Measurements from ENCODE around the gene HPSE. TPM values are rescaled to one million over a fixed set of nuclear protein-coding genes. Genes with fewer than 3 reads are reported as not detected.

HPSE gene
- total and polyA plus RNA-seq, 2 of the 8 experiments (the other 6 are each of a cell fraction or from before 2014, with no cell fraction given): 1.5 to 5.0 TPM

DNA sequence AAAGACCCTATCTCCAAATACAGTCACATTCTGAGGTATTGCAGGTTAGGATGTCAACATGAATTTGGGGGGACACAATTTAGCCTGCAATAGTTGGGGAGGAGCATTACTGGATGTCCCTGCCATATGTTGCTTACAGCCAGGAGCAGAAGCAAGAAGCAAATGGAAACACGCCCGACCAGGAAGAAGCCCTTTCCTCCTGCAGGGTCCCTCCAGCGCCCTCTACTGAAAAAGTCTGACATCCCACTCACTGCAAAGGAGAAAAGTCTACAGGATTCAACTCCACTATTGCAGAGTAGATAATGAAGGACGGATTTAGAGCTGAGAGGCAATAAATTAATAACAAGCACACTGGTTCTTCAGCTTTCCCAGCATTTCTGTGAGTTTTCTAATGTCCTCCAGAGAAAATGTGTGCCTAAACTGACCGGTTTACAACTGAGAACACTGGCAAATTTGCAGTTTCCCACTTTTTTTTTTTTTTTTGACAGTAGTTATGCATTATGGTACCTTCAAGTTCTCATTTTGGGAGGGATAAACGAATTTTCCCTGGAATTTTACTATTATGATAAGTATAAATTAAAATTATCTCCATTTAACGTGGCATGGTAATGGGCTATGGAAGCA, 81.8 kb downstream of the HPSE start:
- POLR2A ChIA-PET (ENCODE audit: partially characterized antibody): interaction anchor here (0.6 kb wide), 1 partner anchor 89 kb away, joined by 3 read pairs; no protein-coding TSS in a partner anchor
- Histone ChIP-seq H3K4me2 (ENCODE audit: insufficient read depth in 1 of 2, low read depth in 2 of 2, low read length in 2 of 2) (no peak overlapping the region), H3K79me2 (ENCODE audit: control insufficient read depth in 1 of 2, insufficient read depth in 2 of 2, low read length in 2 of 2) (no peaks in the 10 kb centered on the region), H2BK20ac (ENCODE audit: low read length) (no peak overlapping the region), H2BK12ac (ENCODE audit: low read depth, low read length) (no peak overlapping the region), H2AK5ac (ENCODE audit: low read depth, low read length) (no peak overlapping the region), H2BK5ac (ENCODE audit: low read depth, low read length) (no peak overlapping the region), H3K27ac (ENCODE audit: low read depth, low read length) (no peak overlapping the region), H3K56ac (replicated peaks; ENCODE audit: insufficient read length, low read depth, low read length) (no peak overlapping the region), H4K91ac (replicated peaks; ENCODE audit: insufficient read length, low read length) (no peak overlapping the region), H3K18ac (ENCODE audit: extremely low read depth, low read length) (no peak overlapping the region), H3K79me1 (ENCODE audit: low read depth, low read length) (no peaks in the 10 kb centered on the region), H3K9ac (replicated peaks in 1 of 4; ENCODE audit: extremely low read depth in 1 of 4, low read depth in 3 of 4, low read length in 3 of 4) (no peak overlapping the region), H3K14ac (ENCODE audit: insufficient read length) (no peak overlapping the region), H4K20me1 (replicated peaks in 1 of 2; ENCODE audit: control insufficient read depth in 1 of 2, insufficient read depth in 2 of 2, low read length in 2 of 2) (no peaks in the 10 kb centered on the region), H3K4me3 (ENCODE audit: extremely low read depth in 1 of 4, insufficient read depth in 2 of 4, low read depth in 3 of 4, low read length in 4 of 4) (no peak overlapping the region), H3K9me3 (ENCODE audit: insufficient read depth in 2 of 2, low read depth in 1 of 2, low read length in 1 of 2) (no peaks in the 10 kb centered on the region), H4K8ac (ENCODE audit: extremely low read depth, insufficient read depth, low read length) (no peak overlapping the region), H2BK15ac (ENCODE audit: low read length) (no peak overlapping the region), H2AFZ (ENCODE audit: low read length) (no peak overlapping the region), H3K4me1 (replicated peaks in 1 of 4; ENCODE audit: control insufficient read depth in 3 of 4, insufficient read depth in 4 of 4, low read length in 3 of 4) (peaks cover 0 to 4% (median 2%) of the 10 kb centered on the region in 4 experiments; a peak in 3 of 7 replicates), H3K27me3 (replicated peaks in 1 of 4; ENCODE audit: control insufficient read depth in 3 of 4, extremely low read depth in 1 of 4, insufficient read depth in 3 of 4, low read length in 3 of 4) (no peaks in the 10 kb centered on the region), H3K23ac (ENCODE audit: insufficient read length) (no peak overlapping the region), H4K5ac (ENCODE audit: insufficient read length, low read depth, low read length) (no peak overlapping the region), H3K36me3 (ENCODE audit: control insufficient read depth in 2 of 4, insufficient read depth in 4 of 4, low read length in 3 of 4) (no peaks in the 10 kb centered on the region), H2BK120ac (replicated peaks; ENCODE audit: low read depth, low read length) (no peak overlapping the region), H3K23me2 (ENCODE audit: low read depth, low read length) (no peaks in the 10 kb centered on the region), H3K4ac (replicated peaks; ENCODE audit: insufficient read length, low read depth, low read length) (no peak overlapping the region)
- peak; percentile 38 to 79 for DNase-seq (ENCODE audit: low read depth in 1 of 2, low spot score in 2 of 2)
- WGBS, 2 experiments (ENCODE audit: extremely low coverage in 1 of 2, insufficient coverage in 1 of 2, insufficient read length in 1 of 2, insufficient replicate concordance in 2 of 2, low coverage in 1 of 2, low lambda C conversion rate in 2 of 2, missing lambda C conversion rate in 1 of 2): 37% methylated on average over 7 of the region's 7 CpGs; no CpG with 5 or more reads in 1 of the 2 experiments
- FAIRE-seq: peak; percentile 65
- CTCF ChIA-PET (ENCODE audit: partially characterized antibody): interaction anchor here (0.6 to 4.0 kb wide), 20 partner anchors 10 to 243 kb away, joined by 3 to 37 read pairs (median 4); partner anchors contain the start of gene PLAC8
- TF ChIP-seq RAD21 (IDR thresholded peaks at IDR 0.05 in 1 of 2, conservative IDR thresholded peaks at IDR 0.05 in 1 of 2; ENCODE audit: low read depth in 2 of 2, low read length in 2 of 2) (peak; percentile 88 to 91), RXRA (IDR thresholded peaks at IDR 0.05; ENCODE audit: insufficient read depth, low read depth, low read length) (no peak), CTCF (IDR thresholded peaks at IDR 0.05; ENCODE audit: control extremely low read depth in 1 of 3, insufficient read depth in 1 of 3, low read depth in 1 of 3, low read length in 3 of 3) (peak; percentile 64 to 85 (median 80))
